GDM1 (cell line): Measurements from ENCODE around the gene RAD50.
A peak's percentile ranks its signal among the peaks of the same experiment; 100 is the strongest.
"Not testable (repeated sequence)": the region's sequence is repeated elsewhere in the genome, so short reads cannot be mapped to it uniquely, and the experiment has no call there.

ENCODE experiments used
- DNase-seq: peaks from one replicate; lab custom pipeline; 2025; lab: John Stamatoyannopoulos, UW

The RAD50 gene

DNA sequence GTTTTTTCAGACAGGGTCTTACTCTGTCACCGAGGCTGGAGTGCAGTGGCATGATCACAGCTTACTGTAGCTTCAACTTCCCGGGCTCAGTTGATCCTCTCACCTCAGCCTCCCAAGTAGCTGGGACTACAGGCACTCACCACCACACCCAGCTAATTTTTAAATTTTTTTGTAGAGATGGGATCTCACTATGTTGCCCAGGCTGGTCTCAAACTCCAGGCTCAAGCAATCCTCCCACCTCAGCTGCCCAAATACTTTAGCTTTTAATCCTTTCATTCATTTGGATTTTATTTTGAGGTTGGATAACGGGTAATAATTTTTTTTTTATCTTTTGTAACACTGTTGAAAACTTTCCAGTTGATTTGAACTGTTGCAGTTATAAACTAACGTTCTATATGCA is 76.8 kb downstream of the RAD50 start:
- not testable (repeated sequence) for DNase-seq

- DNase-seq: no peak
Observed at GRCh38 chr5:132635873-132636272, 79.1 kb downstream of the RAD50 start.

DNA sequence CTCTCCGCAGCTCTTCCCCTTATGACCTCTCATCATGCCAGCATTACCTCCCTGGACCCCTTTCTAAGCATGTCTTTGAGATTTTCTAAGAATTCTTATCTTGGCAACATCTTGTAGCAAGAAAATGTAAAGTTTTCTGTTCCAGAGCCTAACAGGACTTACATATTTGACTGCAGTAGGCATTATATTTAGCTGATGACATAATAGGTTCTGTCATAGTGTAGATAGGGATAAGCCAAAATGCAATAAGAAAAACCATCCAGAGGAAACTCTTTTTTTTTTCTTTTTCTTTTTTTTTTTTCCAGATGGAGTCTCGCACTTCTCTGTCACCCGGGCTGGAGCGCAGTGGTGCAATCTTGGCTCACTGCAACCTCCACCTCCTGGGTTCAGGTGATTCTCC is 80.5 kb downstream of the RAD50 start:
- DNase-seq: no peak

GRCh38 chr5:132639706-132640130 is 82.9 kb downstream of the RAD50 start:
- DNase-seq: peak; percentile 50

DNA sequence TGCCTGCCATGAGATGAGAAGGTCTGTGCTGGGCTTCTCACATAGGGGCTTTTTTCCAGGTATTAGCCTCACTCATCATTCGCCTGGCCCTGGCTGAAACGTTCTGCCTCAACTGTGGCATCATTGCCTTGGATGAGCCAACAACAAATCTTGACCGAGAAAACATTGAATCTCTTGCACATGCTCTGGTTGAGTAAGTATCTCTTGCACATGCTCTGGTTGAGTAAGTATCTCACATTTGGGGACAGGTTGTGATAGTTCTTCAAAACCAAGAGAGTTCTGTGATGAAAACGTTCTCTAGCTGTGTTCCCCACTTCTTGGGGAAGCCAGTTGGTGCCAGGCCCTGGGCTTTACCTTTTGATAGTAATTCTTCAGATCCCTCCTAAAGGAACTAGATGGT is 83.8 kb downstream of the RAD50 start:
- no peak for DNase-seq

- no peak for DNase-seq
Observed at GRCh38 chr5:132641241-132641723, 84.5 kb downstream of the RAD50 start.

- DNase-seq: no peak
Observed at GRCh38 chr5:132641841-132642240, 85.1 kb downstream of the RAD50 start.

GRCh38 chr5:132644177-132644576 is 87.4 kb downstream of the RAD50 start:
- no peak for DNase-seq

GRCh38 chr5:132646583-132647266 is 89.9 kb downstream of the RAD50 start:
- no peak for DNase-seq

DNA sequence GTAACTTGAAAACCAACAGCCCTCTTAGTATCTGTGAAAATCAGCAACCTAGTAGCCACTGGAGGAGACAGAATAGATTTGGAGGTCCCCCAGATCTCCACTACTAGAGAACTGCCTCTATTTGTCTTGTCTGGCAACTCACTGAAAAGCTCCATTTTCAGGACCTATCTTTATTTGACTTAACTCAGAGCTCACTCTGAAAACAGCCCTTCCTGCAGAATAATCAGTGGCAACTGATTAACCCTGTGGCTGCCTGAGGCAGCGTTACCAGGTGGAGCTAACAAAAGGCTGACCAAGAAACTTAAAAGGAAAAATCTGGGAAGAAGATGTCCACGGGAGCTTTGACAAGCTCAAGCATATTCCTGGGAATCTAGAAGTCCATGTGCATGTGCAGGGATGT is 90.7 kb downstream of the RAD50 start:
- no peak for DNase-seq

- no peak for DNase-seq
Observed at GRCh38 chr5:132648355-132648754, 91.6 kb downstream of the RAD50 start.

DNA sequence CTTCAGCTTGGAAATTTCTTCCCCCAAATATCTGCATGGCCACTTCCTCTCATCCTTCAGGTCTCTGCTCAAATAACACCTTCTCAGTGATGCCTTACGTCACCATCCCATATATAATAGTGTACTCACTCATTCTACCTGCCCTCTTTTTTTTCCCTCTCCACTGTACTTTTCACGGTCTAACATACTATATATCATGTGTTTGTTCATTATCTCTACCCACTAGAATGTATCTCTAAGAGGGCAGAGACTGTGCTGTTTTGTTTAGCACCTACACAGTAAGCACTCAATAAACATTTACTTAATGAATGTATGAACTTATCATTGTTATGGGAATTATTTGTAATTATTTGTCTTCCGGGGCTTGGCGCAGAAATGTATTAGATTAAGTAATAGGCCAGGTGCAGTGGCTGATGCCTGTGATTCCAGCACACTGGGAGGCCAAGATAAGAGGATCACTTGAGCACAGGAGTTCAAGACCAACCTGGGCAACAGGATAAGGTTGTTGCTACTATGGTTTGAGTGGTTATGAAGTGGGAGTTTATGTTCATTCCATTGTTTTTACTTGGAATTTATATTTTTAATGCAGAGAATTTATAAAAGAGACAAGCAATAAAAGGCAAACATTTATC is 95.2 kb downstream of the RAD50 start:
- DNase-seq: no peak

DNA sequence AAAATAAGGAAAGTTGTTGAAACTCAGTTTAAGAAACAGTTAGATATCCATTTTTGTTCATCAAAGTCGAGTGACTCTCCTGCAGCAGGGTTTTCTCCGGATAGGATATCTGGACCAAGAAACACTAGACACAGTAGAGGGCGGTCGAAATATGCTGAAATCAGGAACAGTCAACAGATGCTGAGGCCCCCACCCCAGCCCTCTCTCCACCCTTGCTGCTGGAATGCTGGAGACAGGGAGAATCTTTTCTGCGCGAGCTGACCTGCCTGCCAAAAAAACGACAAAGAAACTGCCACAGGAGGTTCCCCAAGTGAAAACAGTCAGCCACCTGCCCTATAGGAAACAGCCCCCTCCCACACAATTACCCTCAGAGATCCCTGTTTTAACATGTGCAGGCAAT is 96.9 kb downstream of the RAD50 start:
- no peak for DNase-seq

GRCh38 chr5:132655821-132656773 is 99.3 kb downstream of the RAD50 start:
- DNase-seq: no peak

- no peak for DNase-seq
Observed at GRCh38 chr5:132656774-132657355, 100.1 kb downstream of the RAD50 start.

- no peak for DNase-seq
Observed at GRCh38 chr5:132657676-132658380, 101.1 kb downstream of the RAD50 start, which contains the start of gene IL13. Gene IL13, plus strand, starts transcription at chr5:132658173. Its CDS starts 14 bp downstream, at chr5:132658187.

GRCh38 chr5:132658381-132659302 is 101.9 kb downstream of the RAD50 start:
- DNase-seq: no peak

DNA sequence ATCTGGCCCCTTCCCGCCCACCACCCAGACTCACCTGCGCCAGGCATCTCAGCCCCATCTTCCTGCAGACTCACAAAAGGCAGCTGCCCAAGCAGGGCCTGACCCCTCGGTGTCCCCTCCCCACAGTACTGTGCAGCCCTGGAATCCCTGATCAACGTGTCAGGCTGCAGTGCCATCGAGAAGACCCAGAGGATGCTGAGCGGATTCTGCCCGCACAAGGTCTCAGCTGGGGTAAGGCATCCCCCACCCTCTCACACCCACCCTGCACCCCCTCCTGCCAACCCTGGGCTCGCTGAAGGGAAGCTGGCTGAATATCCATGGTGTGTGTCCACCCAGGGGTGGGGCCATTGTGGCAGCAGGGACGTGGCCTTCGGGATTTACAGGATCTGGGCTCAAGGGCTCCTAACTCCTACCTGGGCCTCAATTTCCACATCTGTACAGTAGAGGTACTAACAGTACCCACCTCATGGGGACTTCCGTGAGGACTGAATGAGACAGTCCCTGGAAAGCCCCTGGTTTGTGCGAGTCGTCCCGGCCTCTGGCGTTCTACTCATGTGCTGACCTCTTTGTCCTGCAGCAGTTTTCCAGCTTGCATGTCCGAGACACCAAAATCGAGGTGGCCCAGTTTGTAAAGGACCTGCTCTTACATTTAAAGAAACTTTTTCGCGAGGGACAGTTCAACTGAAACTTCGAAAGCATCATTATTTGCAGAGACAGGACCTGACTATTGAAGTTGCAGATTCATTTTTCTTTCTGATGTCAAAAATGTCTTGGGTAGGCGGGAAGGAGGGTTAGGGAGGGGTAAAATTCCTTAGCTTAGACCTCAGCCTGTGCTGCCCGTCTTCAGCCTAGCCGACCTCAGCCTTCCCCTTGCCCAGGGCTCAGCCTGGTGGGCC is 103.1 kb downstream of the RAD50 start:
- no peak for DNase-seq
